ENCODE measurements around the gene PPP6R2.

The PPP6R2 gene

DNA sequence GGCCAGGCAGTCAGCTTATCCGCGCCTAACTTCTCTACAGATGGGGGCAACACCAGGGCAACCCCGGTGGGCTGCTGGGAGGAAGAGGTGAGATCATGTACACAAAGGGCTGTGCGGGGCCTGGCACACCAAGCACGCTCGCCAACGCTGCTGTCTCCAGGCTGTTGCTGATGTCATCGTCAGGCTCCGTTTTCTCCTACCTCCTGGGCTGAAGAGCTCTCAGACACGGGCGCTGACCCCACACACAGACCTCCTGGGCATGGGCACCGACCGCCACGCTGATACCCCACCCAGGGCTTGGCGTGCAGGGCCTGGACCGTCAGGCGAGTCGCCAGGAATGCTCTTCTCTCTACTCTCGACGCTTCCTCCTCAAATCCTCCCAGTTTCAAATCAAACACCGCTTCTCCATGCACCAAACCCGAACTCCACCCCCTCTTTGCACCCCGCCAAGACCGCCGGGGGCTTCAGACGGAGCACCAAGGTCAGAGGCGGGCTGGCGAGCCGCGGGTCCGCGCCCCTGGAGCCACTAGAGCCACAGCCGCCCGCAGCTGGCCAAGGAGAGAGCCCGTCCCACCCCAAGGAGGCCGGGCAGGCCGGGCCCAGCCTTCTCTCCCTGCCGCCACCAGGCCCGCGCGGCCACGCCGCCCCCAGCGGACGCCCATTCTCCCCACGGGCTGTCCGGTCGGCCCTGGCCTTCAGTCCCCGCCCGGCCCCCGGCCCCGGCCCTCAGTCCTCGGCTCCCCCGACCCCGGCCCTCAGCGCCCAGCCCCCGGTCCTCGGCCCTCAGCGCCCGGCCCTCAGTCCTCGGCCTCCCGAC lies 130.9 kb downstream of the PPP6R2 start:
- DNase-seq, result peak in 2 of 6 experiments; percentile 12 to 35

DNA sequence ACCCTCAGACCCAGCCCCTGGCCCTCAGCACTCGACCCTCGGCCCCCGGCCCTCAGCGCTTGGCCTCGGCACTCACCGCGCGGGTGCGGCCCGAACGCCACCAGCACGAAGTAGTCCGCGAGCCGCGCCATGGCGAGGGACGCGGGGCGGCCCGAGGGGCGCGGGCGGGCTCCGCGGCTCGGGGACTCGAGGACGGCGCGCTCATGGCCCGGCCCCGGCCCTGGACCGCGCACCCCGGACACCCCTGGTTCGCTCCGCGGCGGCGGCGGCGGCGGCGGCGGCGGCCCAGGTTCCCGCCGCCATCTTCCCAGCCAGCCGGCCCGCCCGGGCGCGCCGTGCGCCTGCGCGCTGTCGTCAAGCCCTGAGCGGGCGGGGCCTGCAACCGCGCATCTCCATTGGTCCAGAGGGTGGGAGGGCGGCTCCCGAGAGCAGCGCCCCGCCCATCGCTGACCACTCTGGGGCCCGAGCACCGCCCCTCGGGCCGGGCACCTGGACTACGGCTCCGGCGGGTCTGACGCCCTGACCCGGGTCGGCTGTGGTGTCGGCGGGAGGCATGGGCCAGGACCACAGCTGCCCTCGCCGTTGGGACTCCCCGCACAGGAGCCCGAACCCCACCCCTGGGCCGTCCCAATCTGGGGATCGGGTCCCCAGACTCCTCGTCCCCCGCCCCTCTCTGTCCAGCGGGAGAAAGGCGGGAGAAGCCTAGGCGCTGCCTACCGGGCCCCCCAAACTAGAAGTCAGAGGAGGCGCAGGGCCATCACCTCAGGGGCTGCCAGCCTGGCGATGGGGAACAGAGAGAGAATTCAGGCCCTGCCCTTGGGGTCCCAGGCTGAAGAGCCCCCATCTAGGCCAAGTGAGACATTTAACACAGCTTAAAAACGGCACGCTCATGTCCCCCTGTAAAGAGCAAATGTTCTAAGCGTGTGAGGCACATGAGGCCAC lies 131.9 kb downstream of the PPP6R2 start, which contains the start of gene SBF1:
Gene SBF1, minus strand, starts transcription at position 326 of the 942 bp plus-strand sequence. Its CDS starts 195 bp downstream, at position 131.
- DNase-seq, result peak; percentile 71 to 85 (median 82)

DNA sequence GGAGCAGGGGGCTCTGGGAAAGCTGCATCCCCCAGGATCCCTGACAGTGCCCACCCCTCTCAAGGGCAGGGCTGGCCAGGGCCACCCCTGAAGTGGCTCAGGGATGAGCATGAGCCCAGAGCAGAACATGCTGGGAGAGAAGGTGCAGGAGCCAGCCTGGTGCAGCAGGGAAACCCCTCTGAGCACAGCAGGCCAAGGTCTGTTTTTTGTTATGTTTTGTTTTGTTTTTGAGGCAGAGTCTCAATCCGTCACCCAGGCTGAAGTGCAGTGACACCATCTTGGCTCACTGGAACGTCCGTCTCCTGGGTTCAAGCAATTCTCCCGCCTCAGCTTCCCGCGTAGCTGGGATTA lies 132.5 kb downstream of the PPP6R2 start:
- DNase-seq, result no peak

DNA sequence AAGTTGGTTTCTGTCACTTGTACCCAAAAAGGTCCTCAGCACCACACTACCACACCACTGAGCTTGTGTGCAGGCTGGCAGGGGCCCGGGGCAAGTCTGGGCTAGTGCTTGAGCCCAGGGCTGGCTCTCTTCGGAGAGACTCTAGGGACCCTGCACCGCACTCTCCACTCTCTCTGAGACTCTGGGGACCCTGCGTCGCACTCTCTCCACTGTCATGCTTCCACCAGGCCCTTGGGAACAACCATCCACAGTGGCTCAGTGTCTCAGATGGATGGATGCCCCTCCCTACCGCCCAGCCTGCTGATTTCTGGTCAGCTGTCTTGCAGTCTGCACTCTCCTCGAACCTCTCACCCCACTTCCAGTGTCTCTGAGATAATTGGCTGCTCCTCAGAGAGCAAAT lies 133.7 kb downstream of the PPP6R2 start:
- no peak for DNase-seq

DNA sequence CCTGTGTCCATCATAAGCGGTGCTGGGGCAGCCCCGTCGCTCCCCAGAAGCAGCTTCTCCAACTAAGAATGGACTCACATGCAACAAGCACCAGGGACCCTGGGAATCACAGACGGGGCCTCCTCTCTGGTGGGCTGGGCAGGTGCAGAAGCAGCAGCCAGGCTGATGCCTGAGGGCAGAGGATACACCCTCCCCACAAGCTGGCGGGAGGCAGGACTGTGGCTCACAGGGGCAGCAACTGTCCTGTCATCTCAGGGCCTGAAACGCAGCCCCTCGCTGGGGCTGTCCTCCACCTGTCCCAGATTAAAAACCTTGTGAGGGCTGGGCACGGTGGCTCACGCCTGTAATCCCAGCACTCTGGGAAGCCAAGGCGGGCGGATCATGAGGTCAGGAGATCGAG lies 134.8 kb downstream of the PPP6R2 start:
- no peak for DNase-seq

DNA sequence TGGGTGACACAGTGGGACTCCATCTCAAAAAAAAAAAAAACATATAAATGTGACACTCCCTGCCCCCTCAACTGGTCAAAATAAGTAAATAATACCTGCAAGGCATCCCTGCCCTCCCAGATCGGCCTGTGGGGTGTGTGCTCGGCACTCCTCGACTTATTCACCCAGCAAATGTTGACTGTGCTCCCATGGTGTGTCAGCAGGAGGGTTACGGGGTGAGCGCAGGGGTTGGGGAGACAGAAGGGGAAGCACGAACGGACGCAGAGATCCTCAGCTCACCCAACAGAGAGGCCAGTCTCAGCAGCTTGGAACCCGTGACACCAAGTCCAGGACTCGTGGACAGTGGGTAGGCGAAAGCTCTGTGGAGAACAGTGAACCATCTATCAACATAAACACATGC lies 136.6 kb downstream of the PPP6R2 start:
- no peak for DNase-seq

DNA sequence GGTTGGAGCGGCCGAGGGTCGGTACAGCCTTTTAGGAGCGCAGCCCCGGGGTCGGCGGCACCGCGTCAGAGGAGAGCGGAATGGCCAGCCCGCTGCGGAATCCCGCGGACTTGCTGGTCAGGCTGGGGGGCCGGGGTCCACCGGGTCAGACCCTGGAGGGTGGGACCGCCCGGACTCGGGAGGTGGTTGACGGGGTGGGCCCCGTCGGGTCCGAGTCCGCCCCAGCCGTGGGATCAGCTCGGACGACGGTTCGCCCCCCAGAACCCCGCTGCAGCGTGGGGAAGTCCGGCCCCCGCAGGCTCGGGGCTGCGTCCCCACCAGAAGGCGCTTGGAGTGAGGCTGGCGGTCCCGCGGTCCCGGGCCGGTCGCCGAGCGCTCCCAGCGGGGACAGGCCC lies 137.9 kb downstream of the PPP6R2 start:
- DNase-seq, result no peak

DNA sequence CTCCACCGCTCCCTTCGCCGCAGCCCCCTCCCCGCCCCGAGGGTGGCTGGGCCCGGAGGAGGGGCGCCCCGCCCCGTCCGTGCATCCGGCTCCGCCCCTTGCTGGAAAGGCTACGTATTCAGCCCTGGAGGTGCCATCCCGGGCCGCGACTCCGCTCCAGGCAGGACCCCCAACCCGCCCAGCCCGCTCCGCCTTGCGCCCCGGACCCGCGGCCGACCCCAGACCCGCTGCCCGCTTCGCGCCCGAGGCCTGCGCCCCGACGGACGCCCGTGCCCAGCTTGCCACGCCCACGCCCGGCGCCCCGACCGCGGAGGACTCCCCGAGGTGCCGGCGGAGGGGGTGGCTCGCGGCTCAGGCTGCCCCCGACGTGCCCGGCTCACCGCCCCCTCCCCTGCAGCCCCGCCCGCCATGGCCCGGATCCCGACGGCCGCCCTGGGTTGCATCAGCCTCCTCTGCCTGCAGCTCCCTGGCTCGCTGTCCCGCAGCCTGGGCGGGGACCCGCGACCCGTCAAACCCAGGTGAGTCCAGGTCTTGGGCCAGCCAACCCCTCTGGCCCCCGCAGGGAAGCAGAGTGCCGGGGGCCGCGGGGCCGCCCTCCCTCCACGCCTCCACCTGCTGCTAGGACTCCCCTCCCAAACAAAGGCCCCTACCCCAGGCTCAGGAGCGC lies 138.4 kb downstream of the PPP6R2 start, which contains the start of gene ADM2:
Gene ADM2, plus strand, starts transcription at position 104 of the 667 bp plus-strand sequence. Its CDS starts 305 bp downstream, at position 409.
- peak; percentile 15 to 68 (median 60) for DNase-seq

DNA sequence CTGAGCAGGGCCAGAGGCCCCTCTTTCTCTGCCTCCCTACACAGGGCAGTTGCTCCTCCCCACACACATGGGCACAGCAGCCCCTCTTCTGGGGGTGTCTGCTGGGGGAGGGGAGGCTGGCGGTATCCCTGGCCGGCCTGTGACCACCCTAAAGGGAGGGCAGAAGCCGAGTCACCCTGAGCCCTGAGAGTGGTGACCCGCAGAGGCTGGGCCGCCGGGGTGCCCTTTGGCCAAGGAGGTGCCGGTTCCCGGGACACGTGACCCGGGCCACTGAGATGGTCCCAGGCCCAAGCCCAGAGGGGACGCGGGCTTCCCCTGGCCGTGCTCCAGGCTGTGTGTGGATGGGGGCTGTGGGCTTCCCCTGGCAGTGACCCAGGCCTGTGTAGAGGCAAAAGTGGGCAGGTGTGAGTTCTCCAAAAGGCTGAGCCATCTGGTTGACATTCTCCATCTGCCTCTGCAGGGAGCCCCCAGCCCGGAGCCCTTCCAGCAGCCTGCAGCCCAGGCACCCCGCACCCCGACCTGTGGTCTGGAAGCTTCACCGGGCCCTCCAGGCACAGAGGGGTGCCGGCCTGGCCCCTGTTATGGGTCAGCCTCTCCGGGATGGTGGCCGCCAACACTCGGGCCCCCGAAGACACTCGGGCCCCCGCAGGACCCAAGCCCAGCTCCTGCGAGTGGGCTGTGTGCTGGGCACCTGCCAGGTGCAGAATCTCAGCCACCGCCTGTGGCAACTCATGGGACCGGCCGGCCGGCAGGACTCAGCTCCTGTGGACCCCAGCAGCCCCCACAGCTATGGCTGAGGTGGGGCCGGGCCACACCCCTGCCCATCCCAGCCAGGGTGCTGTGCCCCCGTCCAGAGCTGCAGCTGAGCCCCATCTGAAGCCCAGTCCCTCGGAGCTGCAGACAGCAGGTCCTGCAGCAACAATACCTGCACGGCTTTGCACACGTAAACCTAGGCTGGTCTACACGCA lies 139.3 kb downstream of the PPP6R2 start:
- no peak for DNase-seq

DNA sequence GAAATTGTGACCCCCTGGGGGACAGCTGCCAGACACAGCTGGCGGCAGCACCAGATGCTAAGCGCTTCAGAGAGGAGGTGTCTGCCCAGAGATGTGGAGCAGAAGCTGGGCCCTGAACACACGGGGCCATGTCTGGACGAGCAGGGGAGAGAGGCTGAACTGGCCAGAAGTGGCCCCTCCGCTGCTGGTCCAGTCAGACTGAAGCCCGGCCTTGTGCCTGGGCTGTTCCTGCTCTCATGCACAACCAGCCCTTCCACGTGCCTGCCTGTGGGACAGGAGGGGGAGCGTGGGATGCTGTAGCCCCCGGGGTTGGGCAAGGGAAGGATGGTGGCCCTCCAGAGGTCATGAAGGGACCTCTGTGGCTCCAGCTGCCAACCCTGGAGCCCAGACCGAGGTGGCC lies 140.0 kb downstream of the PPP6R2 start:
- DNase-seq, result no peak

DNA sequence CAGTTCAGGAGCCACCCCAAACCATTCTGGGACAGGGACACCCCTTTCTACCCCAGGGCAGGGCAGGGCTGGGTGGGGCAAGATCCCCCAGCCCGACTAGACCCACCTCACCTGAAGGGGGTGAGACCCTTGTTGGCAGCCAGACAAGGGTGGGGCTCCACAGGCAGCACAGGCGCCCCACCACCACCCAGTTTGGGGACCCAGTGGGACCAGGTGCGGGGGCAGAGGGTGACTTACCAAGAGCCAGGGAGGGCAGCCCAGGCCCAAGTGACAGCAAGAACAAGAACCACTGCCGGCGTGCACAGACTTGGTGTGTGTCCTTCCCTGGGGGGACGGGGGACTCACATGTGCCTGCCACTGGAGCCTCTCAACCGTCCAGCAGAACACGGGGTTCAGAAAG lies 140.4 kb downstream of the PPP6R2 start:
- no peak for DNase-seq

DNA sequence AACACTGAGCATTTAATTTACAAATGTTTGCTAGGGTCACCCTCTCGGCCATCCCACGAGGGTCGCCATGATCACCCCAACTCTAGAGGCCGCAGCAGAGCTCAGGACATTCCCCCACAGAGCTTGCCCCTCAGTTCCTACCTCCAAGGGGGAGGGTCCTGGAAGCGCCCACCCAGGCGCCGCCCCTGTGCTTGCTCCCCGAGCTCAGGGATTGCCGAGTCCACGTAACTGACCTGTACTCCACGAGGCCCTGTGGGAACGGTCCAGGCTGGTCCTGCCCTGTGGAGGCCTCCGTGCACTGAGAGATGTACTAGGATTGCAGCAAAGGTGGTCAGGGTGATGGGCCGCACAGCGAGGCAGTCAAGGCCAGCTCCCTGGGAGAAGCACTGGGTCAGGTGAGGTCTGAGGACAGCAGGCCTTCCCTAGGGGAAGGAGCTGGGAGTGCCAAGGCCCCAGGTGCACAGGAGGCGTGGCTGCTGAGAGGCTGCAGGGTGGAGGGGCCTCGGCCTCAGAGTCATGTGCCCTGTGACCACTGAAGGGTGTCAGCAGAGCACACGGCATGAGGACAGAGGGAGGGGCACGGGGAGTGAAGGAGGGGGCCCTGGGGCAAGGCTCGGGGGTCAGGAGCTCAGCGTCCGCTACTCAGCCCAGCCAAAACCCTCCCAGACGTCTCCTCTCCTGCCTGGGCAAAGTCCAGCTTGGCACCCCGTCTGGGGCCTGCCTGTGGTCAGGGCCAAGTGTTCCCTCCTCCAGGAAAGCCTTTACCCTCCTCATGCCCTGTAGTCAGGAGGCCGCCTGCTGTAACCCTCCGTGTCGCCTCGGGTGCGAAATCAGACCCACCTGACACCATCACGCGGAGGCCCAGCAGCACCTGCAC lies 141.1 kb downstream of the PPP6R2 start:
- DNase-seq, result no peak

DNA sequence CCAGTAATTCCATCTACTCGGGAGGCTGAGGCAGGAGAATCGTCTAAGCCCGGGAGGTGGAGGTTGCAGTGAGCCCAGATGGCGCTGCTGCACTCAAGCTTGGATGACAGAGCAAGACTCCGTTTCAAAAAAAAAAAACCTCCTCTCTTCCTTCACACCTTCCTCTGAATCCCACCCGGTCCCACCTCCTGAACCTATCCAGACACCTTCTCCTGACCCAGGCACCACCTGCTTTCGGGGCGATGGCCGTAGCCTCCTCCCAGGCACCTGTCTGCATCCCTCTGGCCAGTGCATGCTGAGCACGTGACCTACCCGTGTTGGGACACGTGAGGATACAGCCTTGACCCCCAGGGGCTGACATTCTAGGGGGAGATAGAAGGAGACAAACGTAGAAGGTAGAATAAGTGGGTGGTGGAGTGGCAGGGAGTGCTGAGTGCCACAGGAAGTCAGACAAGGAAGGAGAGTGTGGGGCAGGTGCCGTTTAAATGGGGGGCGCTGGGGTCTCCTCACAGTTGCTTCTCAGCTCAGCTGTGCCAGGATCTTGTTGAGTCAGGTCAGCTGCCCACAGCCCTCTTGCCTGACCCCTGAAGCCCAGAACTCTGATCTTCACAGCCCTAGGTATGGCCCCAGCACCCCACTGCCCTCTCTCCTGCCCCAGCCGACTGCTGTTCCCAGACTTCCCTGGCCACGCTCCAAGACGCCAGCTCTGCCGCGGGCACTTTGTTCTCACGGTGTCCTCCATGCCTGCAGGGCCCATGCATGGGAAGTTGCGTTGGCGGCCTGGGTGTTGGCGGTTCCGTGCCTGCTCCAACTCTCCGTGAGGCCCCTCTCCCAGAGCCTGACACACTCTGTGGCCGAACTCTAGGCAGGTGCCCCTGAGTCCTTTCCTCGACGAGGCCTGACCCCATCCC lies 142.3 kb downstream of the PPP6R2 start:
- DNase-seq, result no peak

DNA sequence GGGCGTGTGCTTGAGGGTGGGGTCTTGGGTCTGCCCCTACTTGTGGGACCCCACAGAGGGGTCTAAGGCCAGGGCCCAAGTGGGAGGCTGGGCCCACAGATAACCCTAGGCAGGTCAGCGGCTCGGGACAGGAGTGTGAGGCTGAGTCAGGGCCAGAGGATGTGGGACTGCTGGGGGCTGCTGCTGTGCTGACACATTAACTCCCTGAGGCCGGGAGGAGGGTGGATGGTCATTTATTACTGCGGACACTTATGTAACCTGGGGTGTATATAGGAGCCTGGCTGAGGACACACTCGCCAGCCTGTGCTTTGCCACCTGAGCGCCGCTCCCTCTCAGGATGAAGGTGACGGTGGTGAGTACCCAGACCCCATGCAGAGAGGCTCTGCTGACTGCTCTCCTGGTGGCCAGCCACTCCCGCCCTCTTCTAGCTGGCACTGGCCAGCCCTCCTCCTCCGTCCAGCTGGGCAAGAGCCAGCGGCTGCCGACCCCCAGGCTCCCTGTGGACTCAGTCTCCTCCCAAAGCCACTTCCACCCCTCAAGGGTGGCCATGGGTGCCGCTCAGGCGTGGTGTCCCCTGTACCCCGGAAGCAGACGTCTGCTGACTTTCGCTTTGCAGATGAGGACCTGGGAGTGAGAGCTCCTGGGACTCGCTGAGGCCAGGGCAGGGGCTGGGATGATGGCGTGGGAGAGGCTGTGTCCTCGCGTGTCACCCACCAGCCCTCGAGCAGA lies 143.6 kb downstream of the PPP6R2 start, which contains the start of gene MIOX:
Gene MIOX, plus strand, starts transcription at position 299 of the 729 bp plus-strand sequence. Its CDS starts 39 bp downstream, at position 338.
- DNase-seq, result no peak

DNA sequence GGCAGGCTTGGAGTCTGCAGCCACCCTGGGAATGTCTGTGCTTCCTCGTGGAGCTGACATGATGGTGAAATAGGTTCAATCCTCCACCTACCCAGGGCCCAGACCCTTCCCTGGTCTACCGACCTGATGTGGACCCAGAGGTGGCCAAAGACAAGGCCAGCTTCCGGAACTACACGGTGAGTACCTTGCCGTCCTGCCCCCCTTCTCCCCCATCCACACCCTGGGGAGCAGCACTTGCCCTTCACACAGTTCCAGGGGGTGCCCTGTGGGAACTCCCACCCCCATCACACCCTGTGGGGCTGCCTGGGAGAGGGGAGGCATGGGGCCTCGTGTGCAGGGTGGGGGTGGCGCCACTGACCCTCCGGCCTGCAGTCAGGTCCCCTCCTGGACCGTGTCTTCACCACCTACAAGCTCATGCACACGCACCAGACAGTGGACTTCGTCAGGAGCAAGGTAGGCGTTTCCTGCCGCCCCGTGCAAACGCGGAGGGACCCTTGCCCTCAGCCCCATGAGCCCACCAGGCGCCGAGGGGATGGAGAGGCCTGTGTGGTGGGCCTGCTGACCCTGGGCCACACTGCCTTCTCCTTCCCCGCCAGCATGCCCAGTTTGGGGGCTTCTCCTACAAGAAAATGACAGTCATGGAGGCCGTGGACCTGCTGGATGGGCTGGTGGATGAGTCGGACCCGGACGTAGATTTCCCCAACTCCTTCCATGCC lies 144.3 kb downstream of the PPP6R2 start:
- no peak for DNase-seq

DNA sequence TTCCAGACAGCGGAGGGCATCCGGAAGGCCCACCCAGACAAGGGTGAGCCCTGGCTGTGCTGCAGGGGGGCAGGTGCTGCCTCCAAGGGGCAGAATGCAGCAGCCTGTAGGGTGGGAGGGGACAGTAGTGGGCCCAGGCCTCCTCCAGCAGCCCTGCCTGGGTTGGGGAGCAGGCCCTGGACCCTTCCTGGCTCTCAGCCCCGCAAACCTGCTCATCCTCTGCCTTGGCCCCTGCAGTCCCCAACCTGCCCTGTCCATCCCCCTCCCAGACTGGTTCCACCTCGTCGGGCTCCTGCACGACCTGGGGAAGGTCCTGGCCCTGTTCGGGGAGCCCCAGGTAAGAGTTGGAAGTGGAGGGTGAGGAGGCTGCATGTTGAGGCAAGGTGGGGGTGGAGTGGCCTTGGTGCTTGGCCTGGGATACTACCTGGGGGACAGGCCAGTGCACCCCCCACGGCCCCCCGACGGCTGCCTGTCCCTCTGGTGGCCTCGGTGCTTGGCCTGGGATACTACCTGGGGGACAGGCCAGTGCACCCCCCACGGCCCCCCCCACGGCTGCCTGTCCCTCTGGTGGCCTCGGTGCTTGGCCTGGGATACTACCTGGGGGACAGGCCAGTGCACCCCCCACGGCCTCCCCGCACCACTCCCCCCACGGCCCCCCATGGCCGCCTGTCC lies 145.0 kb downstream of the PPP6R2 start:
- no peak for DNase-seq

DNA sequence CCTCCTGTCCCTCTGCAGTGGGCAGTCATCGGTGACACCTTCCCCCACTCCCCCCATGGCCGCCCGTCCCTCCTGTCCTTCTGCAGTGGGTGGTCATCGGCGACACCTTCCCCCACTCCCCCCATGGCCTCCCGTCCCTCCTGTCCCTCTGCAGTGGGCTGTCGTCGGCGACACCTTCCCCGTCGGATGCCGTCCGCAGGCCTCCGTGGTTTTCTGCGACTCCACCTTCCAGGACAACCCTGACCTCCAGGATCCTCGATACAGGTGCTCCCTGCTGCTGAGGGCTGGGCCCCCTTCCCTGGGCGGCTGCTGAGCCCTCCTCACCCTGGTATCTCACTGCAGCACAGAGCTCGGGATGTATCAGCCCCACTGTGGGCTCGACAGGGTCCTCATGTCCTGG lies 145.8 kb downstream of the PPP6R2 start:
- DNase-seq, result no peak

Data from stimulated activated naive CD4-positive, alpha-beta T cell (primary cell).